Adrenal gland (tissue), 5 donors: Measurements from ENCODE around the gene GTF2F2.

Source experiments
- CTCF ChIP-seq, 6 experiments: fragments of 450-650 bp in 4 of 6; fragments of 200-600 bp in 2 of 6; sonication (generic) in 1 of 6; IDR thresholded peaks; 1 replicate in 5 of 6; 2 replicates in 1 of 6; pipeline versions ENCODE4 v1.5.1 to v1.8.0; 2016 to 2021; ENCODE audit warnings: antibody characterized with exemption in 6 of 6, mild to moderate bottlenecking in 2 of 6, moderate library complexity in 1 of 6
- POLR2A ChIP-seq, 2 donors: fragments of 450-650 bp; IDR thresholded peaks; one replicate each; pipeline ENCODE4 v1.6.1; 2017; ENCODE audit warnings: antibody characterized with exemption in 2 of 2, mild to moderate bottlenecking in 2 of 2, moderate library complexity in 1 of 2
- donor health status: DM: no; HTN: no; CAD: no.

GRCh38 chr13:45078003-45078402 is 42.3 kb upstream of the GTF2F2 start:
- no peak for TF ChIP-seq CTCF (IDR thresholded peaks at IDR 0.05)
- no peak for TF ChIP-seq POLR2A (IDR thresholded peaks at IDR 0.05)
